Fibroblast of upper back skin (primary cell): ENCODE data around the gene CCDC89.
"Not testable (repeated sequence)": the region's sequence is repeated elsewhere in the genome, so short reads cannot be mapped to it uniquely, and the experiment has no call there.

ENCODE experiments used
- DNase-seq: peaks from one replicate; pipeline ENCODE4 v3.0.0-alpha.2; 2013

Gene CCDC89

DNA sequence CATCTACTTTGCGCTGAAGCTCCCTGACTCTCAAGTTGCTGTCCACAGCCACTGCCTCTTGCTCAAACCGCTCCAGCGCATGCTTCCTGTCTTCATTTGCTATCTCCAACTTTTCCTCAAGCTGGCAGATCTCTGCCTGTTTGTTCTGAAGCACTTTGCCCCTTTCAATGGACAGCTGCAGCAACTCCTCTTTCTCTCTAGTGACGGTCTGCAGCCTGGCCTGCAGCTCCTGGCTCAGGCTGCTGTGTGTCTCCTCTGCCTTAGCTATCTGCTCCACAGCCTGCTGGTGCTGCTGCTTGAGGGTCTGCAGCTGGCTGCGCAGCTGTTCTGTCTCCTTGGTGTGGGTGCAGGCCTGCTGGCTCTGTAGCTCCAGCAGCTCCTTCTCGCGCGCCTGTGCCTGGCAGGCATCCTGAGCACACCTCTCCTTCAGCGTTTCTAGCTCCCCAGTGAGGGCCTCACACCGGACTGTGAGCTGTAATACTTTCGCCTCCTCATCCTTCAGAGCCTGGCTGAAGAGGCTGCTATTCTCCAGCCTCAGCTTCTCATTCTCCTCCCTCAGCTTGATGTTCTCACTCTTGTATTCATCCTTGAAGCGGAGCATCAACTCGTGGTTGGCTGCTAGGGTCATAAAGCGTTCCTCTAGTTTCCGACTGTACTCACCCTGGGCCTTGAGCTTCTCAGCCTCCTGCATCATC is 723 bp downstream of the CCDC89 start:
- no peak for DNase-seq

DNA sequence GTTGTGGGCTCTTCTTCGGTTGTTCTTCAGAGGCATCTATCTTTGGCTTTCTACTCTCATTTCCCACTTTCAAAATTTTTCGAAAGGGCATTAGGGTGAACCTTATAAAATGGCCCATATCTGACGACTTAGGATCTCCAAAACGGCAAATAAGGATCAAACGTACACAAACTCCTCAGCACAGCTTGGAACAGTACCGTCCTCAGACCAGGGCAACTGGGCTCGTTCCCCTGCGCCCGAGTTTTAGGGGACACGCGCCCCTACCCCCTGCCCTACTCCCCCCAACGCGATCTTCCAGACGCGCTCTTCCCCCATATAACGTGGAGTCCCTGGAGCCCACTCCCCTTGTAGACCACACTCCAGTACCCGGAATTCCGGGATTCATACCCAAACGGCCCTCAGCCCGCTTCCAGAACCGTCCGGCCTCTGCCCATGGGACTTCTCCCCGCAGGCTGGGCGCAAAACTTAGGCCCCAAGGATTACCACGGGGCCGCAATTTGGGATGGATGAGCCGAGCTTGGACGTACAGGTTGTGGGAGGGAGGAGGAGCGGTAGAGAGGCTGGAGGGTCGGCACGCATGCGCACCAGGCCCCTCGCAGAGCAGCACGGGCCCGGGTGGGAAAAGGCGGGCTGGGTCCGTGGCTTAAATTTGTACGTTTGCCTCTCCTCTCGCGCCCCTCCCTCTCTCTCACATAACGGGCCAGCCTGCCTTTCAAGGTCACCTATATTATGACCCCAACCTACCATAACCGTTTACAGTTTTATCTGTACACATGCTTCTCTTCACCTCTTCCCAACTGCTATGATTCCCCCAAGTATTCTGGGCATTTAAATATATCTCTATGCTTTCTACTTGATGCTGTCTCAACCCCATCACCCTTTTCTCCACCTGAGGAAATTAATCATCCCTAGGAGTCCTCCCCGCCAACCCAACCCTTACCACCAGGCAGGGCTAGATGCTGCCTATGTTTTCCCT is 3.4 kb downstream of the CCDC89 start:
- peak; percentile 60 for DNase-seq

DNA sequence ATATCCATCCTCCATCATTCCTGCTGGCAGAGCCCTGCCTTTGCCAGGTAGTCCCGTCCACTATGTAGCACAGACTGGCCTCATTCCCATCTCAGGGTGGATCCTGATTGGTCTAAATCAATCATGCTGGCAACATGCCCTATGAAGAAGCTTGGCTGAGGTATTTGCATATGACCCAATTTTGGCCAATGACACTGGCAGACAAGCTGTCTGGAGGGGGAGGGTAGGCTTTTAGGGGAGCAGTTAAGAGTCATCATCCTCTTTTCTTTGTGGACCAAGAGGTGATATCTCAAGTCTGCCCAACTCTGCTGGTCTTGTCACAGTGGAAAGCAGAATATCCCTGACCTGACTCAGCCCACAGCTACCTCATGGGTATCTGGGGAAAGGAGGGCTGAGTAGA is 5.1 kb downstream of the CCDC89 start:
- DNase-seq: no peak

DNA sequence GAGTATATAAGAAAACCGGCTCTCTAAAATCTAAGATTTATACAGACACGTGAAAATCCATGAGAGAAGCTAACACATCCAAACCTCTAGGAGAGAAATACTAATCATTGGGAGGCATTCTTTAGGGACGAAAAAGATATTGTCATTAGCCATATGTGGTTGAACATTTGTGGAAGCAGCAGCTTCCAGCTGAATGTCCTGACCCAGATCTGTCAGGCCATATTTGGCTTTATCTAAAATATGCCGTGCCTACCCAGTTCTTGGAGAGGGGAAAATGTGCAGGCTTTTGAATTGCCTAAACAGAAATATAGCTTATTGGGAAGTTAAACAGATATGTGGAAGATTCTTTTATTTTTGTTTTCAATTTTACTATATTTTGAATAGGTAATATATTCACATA is 6.4 kb downstream of the CCDC89 start:
- no peak for DNase-seq

GRCh38 chr11:85673393-85673792 is 12.6 kb downstream of the CCDC89 start:
- peak; percentile 28 for DNase-seq

DNA sequence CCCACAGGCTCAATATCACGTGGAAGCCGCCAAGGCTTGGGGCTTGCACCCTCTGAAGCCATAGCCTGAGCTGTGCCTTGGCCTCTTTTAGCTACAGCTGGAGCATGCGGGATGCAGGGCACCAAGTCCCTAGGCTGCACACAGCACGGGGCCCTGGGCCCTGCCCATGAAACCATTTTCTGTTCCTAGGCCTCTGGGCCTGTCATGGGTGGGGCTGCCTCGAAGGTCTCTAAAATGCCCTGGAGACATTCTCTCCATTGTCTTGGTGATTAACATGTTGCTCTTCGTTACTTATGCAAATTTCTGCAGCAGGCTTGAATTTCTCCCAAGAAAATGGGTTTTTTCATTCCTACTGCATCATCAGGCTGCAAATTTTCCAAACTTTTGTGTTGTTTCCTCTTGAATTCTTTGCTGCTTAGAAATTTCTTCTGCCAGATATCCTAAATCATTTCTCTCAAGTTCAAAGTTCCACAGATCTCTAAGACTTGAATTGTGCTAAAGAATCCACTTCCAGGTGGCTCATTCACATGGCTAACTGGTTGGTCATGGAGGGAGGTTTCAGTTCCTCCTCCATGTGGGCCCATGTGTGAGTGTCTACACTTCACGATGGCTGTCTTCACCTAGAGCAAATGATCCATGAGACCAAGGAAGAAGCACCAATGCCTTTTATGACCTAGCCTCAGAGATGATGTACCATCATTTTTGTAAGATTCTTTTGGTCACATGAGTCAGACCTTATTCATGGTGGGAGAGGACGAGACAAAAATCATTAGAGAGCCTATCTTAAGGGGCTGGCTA is 13.7 kb downstream of the CCDC89 start:
- DNase-seq: peak; percentile 65

DNA sequence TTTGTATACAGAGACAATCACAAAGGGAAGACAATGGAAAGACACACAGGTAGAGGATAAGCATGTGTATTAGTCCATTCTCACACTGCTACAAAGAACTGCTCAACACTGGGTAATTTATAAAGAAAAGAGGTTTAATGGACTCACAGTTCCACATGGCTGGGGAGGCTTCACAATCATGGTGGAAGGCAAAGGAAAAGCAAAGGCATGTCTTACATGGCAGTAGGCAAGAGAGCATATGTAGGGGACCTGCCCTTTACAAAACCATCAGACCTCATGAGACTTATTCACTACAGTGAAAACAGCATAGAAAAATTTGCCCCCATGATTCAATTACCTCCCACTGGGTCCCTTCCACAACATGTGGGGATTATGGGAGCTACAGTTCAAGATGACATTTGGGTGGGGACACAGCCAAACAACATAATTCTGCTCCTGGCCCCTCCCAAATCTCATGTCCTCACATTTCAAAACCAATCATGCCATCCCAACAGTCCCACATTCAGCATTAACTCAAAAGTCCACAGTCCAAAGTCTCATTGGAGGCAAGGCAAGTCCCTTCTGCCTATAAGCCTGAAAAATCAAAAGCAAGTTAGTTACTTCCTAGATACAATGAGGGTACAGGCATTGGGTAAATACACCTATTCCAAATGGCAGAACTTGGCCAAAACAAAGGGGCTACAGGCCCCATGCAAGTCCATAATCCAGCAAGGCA is 14.9 kb downstream of the CCDC89 start:
- not testable (repeated sequence) for DNase-seq

DNA sequence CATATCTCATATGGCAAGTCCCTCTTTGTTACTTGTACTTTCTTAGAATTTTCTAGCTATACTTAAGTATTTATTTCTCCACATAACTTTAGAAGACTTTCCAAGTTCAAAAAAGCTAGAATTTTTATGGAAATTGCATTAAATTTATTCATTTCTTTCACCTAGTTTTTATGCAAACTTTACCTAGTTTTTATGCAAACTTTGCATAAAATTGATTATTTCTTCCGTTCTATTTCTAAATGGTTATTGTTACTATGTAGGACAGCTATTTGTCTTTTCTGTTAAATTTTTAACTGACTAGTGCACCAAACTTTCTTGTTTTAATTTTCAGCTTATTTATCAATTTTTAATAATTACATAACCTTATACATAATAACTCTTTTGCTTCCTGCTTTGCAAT is 17.8 kb downstream of the CCDC89 start:
- DNase-seq: no peak

DNA sequence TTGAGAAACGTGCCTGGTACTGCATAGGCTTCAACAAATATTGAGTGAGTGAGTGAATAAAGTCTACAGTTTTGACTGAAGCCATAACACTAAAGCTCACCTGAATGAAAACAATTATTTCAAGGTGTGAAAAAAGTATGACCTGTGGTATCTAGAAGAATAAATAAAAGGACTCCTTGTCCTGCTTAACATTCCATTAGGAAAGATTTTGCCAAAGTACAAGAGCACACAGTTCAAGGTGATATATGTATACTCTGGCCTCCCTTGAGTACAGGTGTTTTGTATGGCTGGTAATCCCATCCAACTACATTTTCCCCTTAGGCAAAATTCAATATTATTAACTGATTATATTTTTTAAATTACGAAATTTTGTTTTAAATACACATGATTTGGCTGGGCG is 19.3 kb downstream of the CCDC89 start:
- no peak for DNase-seq

- DNase-seq: no peak
Measured at GRCh38 chr11:85665733-85666132, 20.3 kb downstream of the CCDC89 start.

DNA sequence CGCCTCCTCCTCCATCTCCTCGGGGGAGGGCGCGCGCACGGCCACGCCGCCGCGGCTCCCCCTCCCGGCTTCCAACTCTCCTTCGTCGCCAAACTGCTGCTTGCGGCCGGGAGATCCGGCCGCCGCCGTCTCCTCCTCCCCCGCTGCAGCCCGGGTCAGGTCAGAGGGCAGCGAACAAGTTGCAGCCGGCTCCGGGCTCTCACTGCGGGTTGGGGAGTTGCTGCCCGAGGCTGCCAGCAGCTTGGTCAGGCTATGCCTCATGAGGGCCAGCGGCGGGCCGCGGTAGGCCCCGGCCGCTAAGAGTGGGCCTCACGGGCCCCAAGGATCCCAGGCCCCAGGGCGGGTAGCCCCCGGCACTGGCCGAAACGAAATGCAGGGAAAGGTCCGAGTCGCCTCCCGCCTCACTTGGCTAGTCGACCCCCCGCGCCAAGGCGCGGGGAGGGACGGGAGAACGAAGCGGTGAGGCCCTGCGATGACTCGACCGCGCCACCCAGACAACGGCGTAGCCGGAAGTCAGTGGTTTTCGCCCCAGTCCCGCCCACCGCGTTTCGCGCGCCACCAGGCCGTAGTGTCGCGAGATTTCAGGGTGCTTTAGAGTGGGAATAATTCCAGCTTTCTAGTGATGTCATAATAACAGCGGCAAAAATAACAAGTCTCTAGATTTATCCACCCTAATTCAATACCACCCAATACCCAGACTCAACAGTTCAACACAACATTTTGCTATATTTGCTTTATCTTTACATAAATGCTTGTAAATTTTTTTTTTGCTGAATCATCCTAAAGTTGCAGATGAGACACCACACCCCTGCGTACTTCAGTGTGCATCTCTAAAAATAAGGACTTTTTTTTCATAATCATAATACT is 21.1 kb downstream of the CCDC89 start, which contains the start of gene CREBZF:
TSS of gene CREBZF (minus strand) at position 515 of the 867 bp plus-strand sequence. CDS start at position 261, 254 bp downstream.
- peak; percentile 96 for DNase-seq

DNA sequence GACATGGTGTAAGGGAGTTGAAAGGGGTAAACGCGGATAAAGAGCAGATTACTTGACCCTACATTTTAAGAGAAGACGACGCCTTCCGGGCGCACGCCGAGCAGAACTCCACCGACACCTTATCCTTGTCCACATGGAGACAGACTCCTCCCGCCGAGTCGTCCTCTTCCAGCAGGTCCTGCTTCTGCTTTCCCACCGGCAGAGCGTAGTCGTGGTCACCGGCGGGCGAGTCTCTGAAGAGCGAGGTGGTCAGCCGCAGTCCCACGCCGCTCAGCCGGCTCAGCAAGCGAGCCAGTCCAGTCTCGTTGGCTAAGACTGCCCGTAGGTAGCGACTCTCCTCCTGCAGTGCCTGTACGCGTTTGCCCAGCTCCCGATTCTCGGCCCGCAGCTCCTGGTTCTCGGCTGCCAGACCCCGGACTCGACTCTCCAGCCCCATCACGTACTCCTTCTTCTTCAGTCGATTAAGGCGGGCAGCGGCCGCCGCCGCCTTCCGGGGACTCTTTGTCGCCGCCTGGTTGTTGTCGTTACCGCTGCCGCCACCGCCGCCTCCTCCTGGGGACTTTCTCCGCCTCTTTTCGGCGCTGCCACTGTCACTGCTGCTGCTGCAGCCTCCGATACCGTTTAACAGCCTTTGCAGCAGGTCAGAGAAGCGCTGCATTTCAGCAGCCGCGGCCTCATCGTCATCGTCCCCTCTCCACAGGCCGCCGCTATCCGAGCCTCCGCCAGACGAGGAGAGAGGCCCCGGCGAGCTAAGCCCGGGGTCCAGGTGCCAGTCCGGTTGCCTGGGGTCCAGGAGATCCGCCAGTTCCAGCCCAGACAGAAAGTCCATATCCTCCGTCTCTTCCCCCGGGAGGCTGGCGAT is 22.0 kb downstream of the CCDC89 start:
- peak; percentile 38 for DNase-seq

DNA sequence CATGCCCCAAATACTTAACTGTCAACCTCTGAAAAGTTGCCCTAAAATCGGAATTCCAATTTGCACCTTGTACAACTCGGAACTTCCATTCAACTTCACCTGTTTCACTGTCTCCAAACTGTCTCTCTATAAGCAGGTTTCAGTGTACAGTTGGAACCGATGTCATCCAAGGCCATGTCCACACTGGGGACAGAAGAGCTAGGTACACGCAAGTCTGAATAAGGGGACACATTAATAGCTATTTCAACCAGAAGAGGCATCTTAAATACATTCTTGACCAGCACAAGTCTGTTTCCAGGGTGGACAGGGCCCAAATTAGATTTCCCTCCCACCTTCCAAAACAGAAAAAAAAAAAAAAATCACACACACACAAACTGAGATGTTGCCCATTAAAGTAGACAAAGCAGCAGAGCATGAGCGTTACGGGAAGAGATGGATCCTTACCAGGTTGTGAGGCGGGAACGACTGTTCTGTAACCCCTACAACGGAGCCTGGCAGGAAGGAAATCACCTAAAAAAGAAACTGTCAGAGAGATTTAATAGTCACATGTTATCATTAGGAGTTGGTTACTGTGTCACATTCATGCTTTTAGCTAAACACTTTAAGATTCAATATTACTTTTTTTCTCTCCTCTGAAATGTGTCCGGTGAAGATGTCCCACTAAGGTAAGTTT is 22.8 kb downstream of the CCDC89 start:
- DNase-seq: no peak

- no peak for DNase-seq
Measured at GRCh38 chr11:85661972-85662664, 23.9 kb downstream of the CCDC89 start.

DNA sequence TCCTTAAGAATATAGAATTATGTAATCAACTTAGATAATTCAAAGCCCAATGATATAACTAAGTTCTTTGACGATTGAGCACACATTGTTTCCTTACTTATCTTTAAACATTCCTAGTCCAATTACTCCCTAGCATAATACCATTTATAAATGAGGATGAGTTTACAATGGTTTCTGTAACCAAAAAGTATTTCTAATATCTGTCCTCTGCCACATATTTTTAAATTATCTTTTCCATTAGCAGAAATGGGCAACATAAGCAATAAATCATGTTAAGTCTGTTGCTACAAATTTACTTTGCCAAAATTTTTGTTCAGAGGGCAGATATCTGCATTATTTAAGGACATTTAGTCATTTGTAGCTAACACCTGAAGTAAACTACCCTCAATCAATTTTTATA is 27.8 kb downstream of the CCDC89 start:
- no peak for DNase-seq

GRCh38 chr11:85656777-85657176 is 29.2 kb downstream of the CCDC89 start:
- DNase-seq: no peak

DNA sequence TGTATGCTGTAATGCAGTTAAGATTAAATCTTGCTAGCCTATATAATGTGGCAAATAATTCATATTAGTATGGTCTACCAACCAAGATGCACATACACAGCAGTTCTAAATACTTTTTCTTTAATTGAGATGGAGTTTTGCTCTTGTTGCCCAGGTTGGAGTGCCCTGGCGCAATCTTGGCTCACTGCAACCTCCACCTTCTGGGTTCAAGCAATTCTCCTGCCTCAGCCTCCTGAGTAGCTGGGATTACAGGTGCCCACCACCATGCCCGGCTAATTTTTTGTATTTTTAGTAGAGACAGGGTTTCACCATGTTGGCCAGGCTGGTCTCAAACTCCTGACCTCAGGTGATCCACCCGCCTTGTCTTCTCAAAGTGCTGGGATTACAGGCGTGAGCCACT is 31.7 kb downstream of the CCDC89 start:
- not testable (repeated sequence) for DNase-seq

- no peak for DNase-seq
Measured at GRCh38 chr11:85652786-85653447, 33.1 kb downstream of the CCDC89 start.

DNA sequence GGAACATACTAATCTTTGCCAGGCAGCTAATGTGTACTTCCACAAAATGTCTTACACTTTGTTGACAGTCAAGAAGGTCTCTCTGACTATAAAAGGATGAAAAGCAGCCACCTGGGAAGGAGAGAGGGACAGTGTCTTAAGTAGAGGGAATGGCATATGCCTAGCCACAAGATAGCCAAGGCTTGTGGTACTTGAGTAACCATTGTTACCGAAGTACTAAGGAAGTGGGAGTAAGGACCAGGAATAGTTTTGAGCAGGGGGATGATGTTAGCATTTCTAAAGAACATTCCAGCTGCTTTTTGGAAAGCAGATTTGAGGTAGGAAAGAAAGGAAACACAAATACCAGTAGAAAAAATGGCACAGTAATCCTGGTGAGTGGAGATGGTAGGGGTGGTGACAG is 34.9 kb downstream of the CCDC89 start:
- no peak for DNase-seq
